Measurements from ENCODE around the gene HOXB6.

HOXB6 gene

GRCh38 chr17:48551596-48552465, 53.0 kb downstream of the HOXB6 start:
- in situ Hi-C loops (cut with HindIII; ENCODE audit: low pct_ligation_motif_present, low pct_unique_long_range_greater_than_20kb, low sequenced_read_pairs), result no loop called here
- no peak for DNase-seq

GRCh38 chr17:48551214-48551555, 53.6 kb downstream of the HOXB6 start:
- in situ Hi-C loops (cut with HindIII; ENCODE audit: low pct_ligation_motif_present, low pct_unique_long_range_greater_than_20kb, low sequenced_read_pairs), result no loop called here
- DNase-seq, result no peak

- DNase-seq, result no peak
- in situ Hi-C loops (cut with HindIII; ENCODE audit: low pct_ligation_motif_present, low pct_unique_long_range_greater_than_20kb, low sequenced_read_pairs), result no loop called here
Measured at GRCh38 chr17:48550502-48551213, 54.1 kb downstream of the HOXB6 start.

GRCh38 chr17:48549914-48550501, 54.8 kb downstream of the HOXB6 start:
- in situ Hi-C loops (cut with HindIII; ENCODE audit: low pct_ligation_motif_present, low pct_unique_long_range_greater_than_20kb, low sequenced_read_pairs), result no loop called here
- DNase-seq, result no peak

- DNase-seq, result no peak
- in situ Hi-C loops (cut with HindIII; ENCODE audit: low pct_ligation_motif_present, low pct_unique_long_range_greater_than_20kb, low sequenced_read_pairs), result no loop called here
Measured at GRCh38 chr17:48549281-48549630, 55.5 kb downstream of the HOXB6 start.

- no peak for DNase-seq
- in situ Hi-C loops (cut with HindIII; ENCODE audit: low pct_ligation_motif_present, low pct_unique_long_range_greater_than_20kb, low sequenced_read_pairs), result no loop called here
Measured at GRCh38 chr17:48548523-48549280, 56.1 kb downstream of the HOXB6 start.

- DNase-seq, result no peak
Measured at GRCh38 chr17:48547808-48548522, 56.8 kb downstream of the HOXB6 start.

GRCh38 chr17:48546924-48547807, 57.6 kb downstream of the HOXB6 start:
- in situ Hi-C loops (cut with HindIII; ENCODE audit: low pct_ligation_motif_present, low pct_unique_long_range_greater_than_20kb, low sequenced_read_pairs), result no loop called here

More at GRCh38 chr17:48547808-48548522, 56.8 kb downstream of the HOXB6 start:
- in situ Hi-C loops (cut with HindIII; ENCODE audit: low pct_ligation_motif_present, low pct_unique_long_range_greater_than_20kb, low sequenced_read_pairs), result no loop called here

GRCh38 chr17:48546137-48546923, 58.5 kb downstream of the HOXB6 start:
- in situ Hi-C loops (cut with HindIII; ENCODE audit: low pct_ligation_motif_present, low pct_unique_long_range_greater_than_20kb, low sequenced_read_pairs), result no loop called here
- DNase-seq, result no peak

More at GRCh38 chr17:48546924-48547807, 57.6 kb downstream of the HOXB6 start:
- no peak for DNase-seq
